Iris pigment epithelial cell (primary cell): Measurements from ENCODE around the gene AKR7A2.
"Not testable (repeated sequence)": the region's sequence is repeated elsewhere in the genome, so short reads cannot be mapped to it uniquely, and the experiment has no call there.

Experiments used
- DNase-seq: peaks from one replicate; pipeline ENCODE4 v3.0.0-alpha.2; 2011; ENCODE audit warnings: low read depth

Gene AKR7A2

DNA sequence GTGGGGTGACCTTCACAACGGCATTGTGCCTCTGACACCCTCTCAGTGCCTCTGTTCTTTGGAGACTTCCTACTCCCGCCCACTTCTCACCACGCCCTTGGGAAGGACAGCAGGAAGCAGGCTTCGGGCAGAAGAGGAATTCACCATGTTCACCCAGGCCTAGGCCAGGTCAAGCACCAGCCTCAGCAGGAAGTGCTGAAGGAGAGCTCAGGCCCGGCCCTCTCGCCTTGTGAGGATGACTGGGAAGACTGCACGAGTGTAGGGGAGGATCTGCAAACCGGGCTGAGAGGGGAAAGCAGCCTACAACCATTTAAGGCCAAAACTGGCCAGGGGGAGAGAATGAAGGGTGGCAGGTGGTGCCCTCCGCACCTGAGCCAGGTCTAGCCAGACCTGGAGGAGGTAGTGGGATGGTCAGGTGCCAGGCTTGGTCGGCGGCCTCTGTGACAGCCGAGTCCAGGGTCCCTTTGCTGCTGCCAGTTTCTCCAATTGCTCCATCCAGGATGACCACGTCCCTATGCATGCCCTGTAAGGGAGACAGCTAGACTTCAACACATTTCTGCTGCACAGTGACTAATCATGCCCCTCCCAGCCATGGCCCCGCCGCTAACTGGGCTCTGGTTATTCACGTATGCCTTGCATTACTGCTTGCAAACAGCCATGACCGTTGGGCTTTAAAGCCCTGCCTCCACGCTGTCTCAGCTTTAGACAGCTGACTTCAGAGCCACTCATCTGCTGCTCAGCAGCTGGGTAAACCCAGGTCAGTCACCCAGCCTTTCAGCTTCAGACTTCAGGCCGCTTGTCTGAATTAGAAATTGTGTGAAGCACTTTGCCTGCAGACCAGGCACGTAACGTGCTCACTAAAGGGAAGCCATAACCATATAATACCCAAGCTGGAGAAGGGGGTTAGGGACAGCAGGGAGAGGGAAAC lies 51.5 kb downstream of the AKR7A2 start:
- DNase-seq, result peak; percentile 89

DNA sequence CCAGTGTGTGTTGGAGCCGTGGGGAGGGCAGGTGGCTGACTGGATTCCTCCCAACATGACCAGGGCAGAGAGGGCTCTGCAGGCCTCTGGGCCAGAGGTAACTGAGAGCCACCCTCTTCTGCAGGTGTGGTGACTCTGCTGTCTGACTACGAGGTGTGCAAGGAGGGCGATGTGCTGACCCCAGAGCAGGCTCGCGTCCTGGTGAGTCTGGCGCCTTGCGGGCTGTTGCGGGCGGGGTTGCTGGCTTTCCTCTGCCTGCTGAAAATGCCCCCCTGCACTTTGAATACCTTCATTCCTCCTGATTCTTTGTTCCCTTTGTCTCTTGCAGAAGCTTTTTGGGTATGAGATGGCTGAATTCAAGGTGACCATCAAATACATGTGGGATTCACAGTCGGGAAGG lies 53.6 kb downstream of the AKR7A2 start:
- DNase-seq, result no peak

DNA sequence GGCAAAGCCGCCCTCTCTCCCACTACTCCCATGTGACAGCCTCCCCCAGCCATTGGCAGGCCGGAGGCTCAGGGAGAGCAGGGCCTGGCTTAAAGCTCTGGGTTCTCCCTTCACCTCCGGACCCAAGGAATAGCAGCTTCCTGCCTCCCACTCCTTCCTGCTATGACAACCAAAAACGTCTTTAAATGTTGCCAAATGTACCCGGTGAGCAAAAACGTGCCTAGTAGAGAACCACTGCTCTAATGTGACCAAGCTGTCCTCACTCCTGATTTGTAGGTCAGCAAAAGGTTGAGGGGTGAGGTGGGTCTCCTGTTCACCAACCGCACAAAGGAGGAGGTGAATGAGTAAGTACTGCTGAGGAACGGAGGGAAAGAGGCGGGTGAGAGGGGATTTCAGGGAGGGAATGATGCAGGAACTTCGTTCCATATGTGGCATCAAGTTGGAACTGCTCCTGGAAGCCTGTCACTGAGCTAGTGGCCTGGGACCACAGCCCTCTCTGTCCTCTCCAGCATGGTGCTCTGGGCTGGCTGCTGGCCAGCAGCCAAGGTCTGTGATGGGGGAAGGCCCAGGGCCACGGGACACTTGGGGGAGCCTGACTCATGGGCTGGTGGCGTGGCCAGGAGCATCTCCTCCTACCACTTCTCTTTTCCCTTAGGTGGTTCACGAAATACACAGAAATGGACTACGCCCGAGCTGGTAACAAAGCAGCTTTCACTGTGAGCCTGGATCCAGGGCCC lies 54.6 kb downstream of the AKR7A2 start:
- DNase-seq, result peak; percentile 36

DNA sequence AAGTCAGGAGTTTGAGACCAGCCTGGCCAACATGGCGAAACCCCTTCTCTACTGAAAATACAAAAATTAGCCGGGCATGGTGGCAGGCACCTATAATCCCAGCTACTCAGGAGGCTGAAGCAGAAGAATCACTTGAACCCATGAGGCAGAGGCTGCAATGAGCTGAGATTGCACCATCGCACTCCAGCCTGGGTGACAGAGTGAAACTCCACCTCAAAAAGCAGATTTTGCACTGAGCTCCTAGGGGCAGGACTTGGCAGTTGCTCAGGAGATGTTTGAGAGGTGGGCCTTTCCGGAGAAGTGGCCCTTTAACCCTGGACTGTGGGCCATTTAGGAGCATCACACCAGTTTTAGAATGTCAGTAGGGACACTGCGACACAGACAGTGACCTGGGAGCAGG lies 55.6 kb downstream of the AKR7A2 start:
- DNase-seq, result not testable (repeated sequence)

DNA sequence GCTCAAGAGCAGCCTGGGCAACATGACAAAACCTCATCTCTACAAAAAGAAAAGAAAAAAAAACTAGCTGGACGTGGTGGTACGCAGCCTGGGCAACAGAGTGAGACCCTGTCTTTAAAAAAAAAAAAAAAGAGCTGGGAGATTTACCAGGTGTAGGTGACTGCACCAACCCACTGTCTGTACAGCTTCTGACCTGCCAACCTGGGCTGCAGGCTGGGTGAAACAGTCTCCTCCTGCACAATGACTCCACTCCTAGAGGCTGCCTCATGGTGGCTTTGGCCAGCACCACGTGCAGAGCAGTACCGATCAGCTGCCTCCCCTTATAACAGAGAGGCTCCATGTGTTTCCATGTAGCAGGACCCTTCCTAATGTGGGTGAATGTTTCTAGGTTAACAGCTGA lies 56.7 kb downstream of the AKR7A2 start:
- no peak for DNase-seq

DNA sequence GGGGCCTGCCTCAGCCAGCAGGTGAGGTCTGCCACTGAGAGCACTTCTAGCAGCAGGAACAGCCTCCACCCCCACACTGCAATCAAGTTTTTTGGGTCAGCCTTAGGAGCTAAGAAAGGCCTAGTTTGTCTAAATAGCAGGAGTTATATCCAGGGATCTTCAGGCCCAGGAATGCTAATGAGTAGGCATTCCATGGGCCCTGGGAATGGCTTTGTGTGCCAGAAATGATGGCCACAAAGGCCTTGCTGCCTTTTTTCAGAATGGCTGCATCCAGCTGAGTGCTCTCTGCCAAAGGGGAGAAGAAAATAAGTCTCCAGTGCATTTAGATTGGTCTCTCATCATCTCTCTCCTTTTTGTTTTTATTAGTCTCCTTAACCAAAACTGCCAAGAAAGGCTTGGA lies 57.5 kb downstream of the AKR7A2 start:
- DNase-seq, result no peak
